BJ (cell line): ENCODE measurements around the gene ADNP2. TPM values are rescaled to one million over a fixed set of nuclear protein-coding genes. Genes with fewer than 3 reads are reported as not detected.

Experiments
- CTCF ChIA-PET: fragments of 350-600 bp; formaldehyde crosslinking; extraction: SDS; loops from one replicate; lab custom pipeline; 2021; ENCODE audit warnings: antibody characterized with exemption, inconsistent platforms; lab: Yijun Ruan, JAX
- POLR2A ChIA-PET: fragments of 300-600 bp; sonication (Branson Sonifier 250); formaldehyde crosslinking; extraction: SDS; loops from one replicate; lab custom pipeline; 2021; ENCODE audit warnings: antibody characterized with exemption; lab: Charles Lee
- DNase-seq: peaks from one replicate; pipeline ENCODE4 v3.0.0-alpha.2; 2011; ENCODE audit warnings: low read depth
- H3K27me3 ChIP-seq: 2 replicates; pipeline ENCODE4 v1.6.0; 2011; ENCODE audit warnings: low read length; ENCODE audit not compliant: control insufficient read depth, insufficient read depth
- H3K36me3 ChIP-seq: 2 replicates; pipeline ENCODE4 v1.5.1; 2011; ENCODE audit warnings: low read length; ENCODE audit not compliant: control insufficient read depth, insufficient read depth
- H3K4me3 ChIP-seq: 2 replicates; pipeline ENCODE4 v1.5.1; 2011; ENCODE audit warnings: low read depth, mild to moderate bottlenecking, control low read depth, low read length
- CTCF ChIP-seq: IDR thresholded peaks from 2 replicates; pipeline ENCODE4 v1.5.1; 2011; ENCODE audit warnings: low read depth, mild to moderate bottlenecking, control low read depth, inconsistent platforms, low read length, moderate library complexity; ENCODE audit not compliant: insufficient read depth
- polyA plus RNA-seq: library from polyadenylated mRNA; depleted of rRNA; stranded (reverse); fragments of >200 nt; gene quantifications from 2 replicates; pipeline ENCODE4 v1.2.3, GENCODE V29; 2011

ADNP2 gene
- polyA plus RNA-seq, 1 experiment: 4.4 TPM

DNA sequence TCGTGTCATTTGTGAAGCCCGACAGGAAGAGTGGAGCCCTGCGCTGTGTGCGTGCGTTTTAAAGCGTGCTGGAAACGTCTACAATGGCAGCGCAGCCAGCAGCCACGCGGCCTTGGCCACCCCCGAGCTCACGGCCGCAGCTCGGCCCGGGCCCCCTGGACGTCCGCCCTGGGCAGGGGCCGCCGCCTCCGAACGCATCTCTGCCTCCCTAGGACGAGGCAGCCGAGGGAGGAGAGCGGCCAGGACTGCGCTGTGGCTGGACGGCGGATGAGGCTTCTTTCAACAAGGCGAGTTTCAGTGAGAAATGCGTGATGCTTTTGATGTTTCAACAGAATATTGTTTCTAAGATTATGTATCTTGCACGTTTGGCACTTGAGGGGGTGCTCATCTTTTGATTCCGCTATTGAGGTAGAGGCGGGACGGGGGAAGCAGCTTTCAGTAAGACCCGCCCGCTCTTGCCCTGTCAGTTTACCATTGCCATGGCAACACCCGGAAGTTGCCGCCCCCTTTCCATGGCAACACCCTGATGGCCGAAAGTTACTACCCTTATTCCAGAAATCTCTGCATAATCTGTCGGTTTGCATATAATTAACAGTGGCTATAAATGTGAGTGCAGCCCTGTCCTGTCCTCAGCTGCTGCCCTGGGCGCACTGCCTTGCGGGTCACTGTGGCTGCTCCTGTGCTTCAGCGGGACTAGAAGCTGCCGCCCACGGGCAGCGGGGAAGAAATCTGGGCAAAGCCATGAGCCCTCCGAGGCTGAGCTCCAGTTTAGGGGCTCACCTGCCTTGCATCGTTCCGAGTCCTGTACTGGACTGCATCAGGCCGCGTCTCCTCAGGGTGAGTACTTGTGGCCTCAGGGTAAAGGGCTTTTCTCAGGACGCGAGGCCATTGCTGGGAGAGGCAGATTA is 38.6 kb downstream of the ADNP2 start:
- peak overlapping the region; percentile 66 for H3K4me3 ChIP-seq
- H3K27me3 ChIP-seq: no peaks in the 10 kb centered on the region
- ChIA-PET CTCF (interaction anchor here (0.9 to 6.3 kb wide), 2 partner anchors 10 to 113 kb away, joined by 3 to 43 read pairs; no protein-coding TSS in a partner anchor), POLR2A (interaction anchor here (0.6 kb wide), 1 partner anchor 114 kb away, joined by 5 read pairs; the partner anchor contains the start of gene RBFA)
- peak; percentile 32 for DNase-seq
- no peaks in the 10 kb centered on the region for H3K36me3 ChIP-seq
- TF ChIP-seq CTCF: no peak

DNA sequence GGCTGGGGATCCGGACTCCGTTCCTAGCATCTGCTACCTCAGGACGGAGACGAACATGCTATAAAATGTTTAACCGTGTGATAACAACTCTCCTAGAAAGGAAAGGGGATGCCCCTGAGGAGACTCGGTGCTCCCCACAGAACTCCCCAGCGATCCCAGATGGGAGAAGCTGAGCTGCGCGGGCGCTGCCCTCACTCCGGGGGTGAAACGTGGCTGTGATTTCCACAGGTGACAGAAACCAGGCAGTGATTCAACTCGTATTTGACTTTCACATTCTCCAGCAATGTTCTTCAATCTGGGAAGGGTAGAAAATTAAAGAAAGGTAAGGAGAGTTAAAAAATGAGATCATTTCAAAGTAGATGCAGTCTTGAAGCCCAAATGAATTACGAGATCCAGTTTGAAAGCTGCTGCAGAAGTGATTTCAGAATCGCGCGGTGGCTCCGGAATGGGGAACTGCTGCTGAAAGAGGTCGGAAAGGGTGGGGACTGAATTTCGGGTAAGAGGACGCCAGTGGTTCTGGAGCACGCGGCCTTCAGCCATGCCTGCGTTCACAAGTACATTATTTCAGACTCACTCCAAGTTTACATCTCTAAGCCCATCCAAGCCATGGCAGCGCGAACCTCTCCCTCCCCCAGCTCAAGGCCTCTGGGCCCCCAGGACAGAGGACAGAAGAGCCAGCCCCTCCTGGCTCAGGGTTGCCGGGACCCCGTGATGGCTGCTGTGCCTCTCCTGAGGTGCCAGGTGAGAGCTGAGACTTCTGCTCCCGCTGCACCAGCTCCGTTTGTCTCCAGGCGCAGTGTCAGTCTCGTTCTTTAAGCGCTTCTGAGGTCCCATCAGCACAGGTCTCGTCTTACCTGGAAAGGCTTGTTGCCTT is 39.5 kb downstream of the ADNP2 start:
- ChIA-PET CTCF (interaction anchor here (0.6 to 6.3 kb wide), 3 partner anchors 9 to 112 kb away, joined by 3 to 43 read pairs (median 3); no protein-coding TSS in a partner anchor), POLR2A (no interaction called here)
- H3K36me3 ChIP-seq: no peaks in the 10 kb centered on the region
- TF ChIP-seq CTCF: no peak
- no peaks in the 10 kb centered on the region for H3K27me3 ChIP-seq
- peak overlapping the region; percentile 66 for H3K4me3 ChIP-seq
- DNase-seq: no peak

- CTCF ChIA-PET: no interaction called here
- DNase-seq: no peak
- TF ChIP-seq CTCF: no peak
- H3K27me3 ChIP-seq: no peaks in the 10 kb centered on the region
- H3K36me3 ChIP-seq: no peaks in the 10 kb centered on the region
- POLR2A ChIA-PET: no interaction called here
- H3K4me3 ChIP-seq: no peak overlapping the region
Measured at GRCh38 chr18:80149667-80150066, 40.6 kb downstream of the ADNP2 start.

DNA sequence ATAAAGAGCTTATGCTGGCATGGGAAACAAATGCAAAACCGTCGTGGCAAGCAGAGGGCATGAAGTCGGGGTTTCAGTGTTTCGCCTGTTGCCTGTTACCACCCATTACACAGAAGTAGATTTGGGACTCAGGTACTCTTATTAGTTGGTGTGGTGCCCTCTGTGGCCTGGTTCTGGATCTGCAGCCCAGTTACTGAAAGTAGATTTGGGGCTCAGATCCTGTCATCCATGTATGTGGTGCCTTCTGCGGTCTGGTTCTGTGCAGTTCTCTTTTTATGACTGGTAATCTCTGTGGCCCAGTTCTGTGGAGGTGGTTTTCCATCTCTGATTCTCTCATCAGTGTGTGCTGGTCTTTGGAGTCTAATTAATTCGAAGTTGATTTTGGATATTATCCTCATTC is 45.2 kb downstream of the ADNP2 start:
- CTCF ChIA-PET: interaction anchor here (0.5 to 5.8 kb wide), 8 partner anchors 8 to 765 kb away, joined by 3 to 43 read pairs (median 4); no protein-coding TSS in a partner anchor

More for the DNA sequence above, 45.2 kb downstream of the ADNP2 start:
- Histone ChIP-seq H3K36me3 (no peaks in the 10 kb centered on the region), H3K4me3 (no peak overlapping the region), H3K27me3 (no peaks in the 10 kb centered on the region)
- DNase-seq: no peak
- peak; percentile 61 for TF ChIP-seq CTCF
- POLR2A ChIA-PET: no interaction called here
